Measurements from ENCODE around the gene PRUNE2.

PRUNE2 gene

DNA sequence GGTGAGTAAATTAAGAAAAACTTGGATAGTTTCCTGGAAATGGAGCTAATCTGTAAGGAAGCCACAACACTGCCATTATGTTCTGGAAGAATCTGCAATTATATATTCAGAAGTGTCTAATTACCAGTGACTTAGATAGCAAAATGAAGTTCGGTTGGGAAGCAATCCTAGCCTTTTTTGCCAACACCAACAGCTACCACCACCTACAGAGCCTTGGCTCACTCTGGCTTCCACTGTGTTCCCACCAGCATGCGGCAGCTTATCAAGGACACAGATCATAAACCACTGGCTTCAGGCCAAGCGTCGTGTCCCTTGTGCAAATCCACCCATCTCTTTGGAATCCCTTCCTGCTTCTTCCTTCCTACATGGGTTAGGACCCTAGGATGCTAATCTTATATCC, 259.7 kb downstream of the PRUNE2 start:
- TF ChIP-seq, protein P1, sequence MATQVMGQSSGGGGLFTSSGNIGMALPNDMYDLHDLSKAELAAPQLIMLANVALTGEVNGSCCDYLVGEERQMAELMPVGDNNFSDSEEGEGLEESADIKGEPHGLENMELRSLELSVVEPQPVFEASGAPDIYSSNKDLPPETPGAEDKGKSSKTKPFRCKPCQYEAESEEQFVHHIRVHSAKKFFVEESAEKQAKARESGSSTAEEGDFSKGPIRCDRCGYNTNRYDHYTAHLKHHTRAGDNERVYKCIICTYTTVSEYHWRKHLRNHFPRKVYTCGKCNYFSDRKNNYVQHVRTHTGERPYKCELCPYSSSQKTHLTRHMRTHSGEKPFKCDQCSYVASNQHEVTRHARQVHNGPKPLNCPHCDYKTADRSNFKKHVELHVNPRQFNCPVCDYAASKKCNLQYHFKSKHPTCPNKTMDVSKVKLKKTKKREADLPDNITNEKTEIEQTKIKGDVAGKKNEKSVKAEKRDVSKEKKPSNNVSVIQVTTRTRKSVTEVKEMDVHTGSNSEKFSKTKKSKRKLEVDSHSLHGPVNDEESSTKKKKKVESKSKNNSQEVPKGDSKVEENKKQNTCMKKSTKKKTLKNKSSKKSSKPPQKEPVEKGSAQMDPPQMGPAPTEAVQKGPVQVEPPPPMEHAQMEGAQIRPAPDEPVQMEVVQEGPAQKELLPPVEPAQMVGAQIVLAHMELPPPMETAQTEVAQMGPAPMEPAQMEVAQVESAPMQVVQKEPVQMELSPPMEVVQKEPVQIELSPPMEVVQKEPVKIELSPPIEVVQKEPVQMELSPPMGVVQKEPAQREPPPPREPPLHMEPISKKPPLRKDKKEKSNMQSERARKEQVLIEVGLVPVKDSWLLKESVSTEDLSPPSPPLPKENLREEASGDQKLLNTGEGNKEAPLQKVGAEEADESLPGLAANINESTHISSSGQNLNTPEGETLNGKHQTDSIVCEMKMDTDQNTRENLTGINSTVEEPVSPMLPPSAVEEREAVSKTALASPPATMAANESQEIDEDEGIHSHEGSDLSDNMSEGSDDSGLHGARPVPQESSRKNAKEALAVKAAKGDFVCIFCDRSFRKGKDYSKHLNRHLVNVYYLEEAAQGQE (IDR thresholded peaks at IDR 0.05; ENCODE audit: insufficient read depth in 1 of 2, low read depth in 2 of 2, low read length in 2 of 2): no peak
- no peak for TF ChIP-seq FOXP2 (optimal IDR thresholded peaks at IDR 0.05; ENCODE audit: borderline replicate concordance, extremely low read depth, extremely low read length, insufficient read depth)
- no peak for TF ChIP-seq POLR2AphosphoS5 (IDR thresholded peaks at IDR 0.05; ENCODE audit: low read depth, low read length)
- no peak for TF ChIP-seq SIN3A (IDR thresholded peaks at IDR 0.05; ENCODE audit: borderline replicate concordance, insufficient read depth, low read length)
- TF ChIP-seq TAF1 (IDR thresholded peaks at IDR 0.05; ENCODE audit: borderline replicate concordance, insufficient read depth, low read length): no peak

DNA sequence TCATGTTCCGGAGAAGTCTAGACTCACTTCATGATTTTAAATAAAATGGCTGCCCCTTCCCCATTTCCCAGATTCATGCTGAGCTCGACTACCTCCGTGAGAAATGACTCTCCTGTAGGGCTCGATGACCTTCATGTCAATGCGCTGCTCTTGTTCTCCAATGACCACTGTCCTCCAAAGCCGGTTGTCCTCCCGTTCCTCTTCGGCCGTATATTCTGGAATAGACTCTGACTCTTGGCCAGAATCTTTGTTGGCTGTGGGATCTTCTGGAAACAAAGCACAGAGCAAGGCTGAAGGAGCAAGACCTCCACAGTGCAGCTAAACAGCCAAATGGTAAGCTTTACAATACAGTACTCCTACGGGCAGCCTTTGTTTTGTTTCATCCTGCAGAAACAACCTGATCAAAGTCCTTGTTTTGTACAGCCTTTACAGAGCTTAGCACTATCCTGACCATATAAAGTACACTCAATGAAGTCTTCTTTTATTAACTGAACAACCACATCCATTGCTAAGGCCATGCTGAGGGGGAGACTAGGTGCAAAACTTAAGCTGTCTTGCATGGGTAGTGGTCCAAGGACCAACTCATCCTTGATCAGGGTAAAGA, 261.2 kb downstream of the PRUNE2 start:
- TF ChIP-seq POLR2AphosphoS5 (IDR thresholded peaks at IDR 0.05; ENCODE audit: low read depth, low read length) (no peak), TAF1 (IDR thresholded peaks at IDR 0.05; ENCODE audit: borderline replicate concordance, insufficient read depth, low read length) (no peak), SIN3A (IDR thresholded peaks at IDR 0.05; ENCODE audit: borderline replicate concordance, insufficient read depth, low read length) (no peak), FOXP2 (optimal IDR thresholded peaks at IDR 0.05; ENCODE audit: borderline replicate concordance, extremely low read depth, extremely low read length, insufficient read depth) (no peak)
- TF ChIP-seq, protein P1 (IDR thresholded peaks at IDR 0.05; ENCODE audit: insufficient read depth in 1 of 2, low read depth in 2 of 2, low read length in 2 of 2): no peak

DNA sequence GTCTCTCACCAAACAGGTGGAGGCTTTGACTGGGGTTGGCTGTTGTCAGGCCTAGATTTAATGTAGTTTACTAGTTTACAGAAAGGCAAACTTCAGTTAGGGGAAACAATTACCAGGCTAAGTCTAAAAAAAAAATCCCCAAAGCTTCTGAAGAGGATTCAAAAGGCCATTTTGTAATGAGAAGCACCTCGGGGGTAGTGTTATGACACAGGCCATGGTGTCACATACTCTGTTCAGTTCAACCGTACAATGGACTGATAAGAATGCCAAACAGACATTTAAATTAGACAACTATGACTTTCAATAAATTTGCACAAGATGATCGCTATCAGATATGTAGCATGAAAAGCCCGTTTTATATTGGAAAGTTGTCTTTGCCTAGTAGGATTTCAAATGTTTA, 261.7 kb downstream of the PRUNE2 start:
- TF ChIP-seq SIN3A (IDR thresholded peaks at IDR 0.05; ENCODE audit: borderline replicate concordance, insufficient read depth, low read length): no peak
- no peak for TF ChIP-seq FOXP2 (optimal IDR thresholded peaks at IDR 0.05; ENCODE audit: borderline replicate concordance, extremely low read depth, extremely low read length, insufficient read depth)
- TF ChIP-seq, protein P1 (IDR thresholded peaks at IDR 0.05; ENCODE audit: insufficient read depth in 1 of 2, low read depth in 2 of 2, low read length in 2 of 2): no peak
- TF ChIP-seq TAF1 (IDR thresholded peaks at IDR 0.05; ENCODE audit: borderline replicate concordance, insufficient read depth, low read length): no peak
- TF ChIP-seq POLR2AphosphoS5 (IDR thresholded peaks at IDR 0.05; ENCODE audit: low read depth, low read length): no peak

DNA sequence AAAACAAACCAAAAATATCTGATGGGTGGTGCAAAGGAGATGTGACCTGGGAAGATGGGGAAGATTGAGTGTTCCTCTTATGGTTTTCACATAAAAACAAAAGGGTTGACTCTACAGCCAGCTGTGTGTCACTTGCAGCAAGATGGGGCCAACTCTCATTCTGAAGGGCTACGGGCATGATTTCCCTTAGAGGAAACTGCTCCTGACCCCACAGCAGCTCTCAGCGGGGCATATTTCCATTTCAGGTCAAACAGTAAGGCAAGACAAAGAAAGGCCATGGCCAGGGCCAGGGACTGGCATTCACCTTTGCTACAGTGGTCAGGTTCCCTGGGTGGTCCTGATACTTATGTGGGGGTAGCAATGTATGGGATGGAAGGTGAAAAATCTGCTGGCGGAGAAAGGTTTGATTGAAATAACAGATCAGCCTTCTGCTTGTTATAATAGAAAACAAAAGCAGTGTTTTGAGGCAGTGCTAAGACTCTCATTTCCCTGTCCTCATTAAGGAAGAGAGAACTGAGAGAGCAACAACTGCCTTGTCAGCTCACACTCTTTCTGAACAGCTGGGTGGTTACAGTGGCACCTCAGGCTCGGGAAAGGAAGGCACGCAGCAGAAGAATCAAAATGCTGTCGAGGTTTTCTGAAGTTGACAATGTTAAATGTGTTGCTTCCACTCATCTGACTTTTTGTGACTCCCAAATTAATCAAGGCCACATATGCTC, 262.4 kb downstream of the PRUNE2 start:
- TF ChIP-seq, protein P1 (IDR thresholded peaks at IDR 0.05; ENCODE audit: insufficient read depth in 1 of 2, low read depth in 2 of 2, low read length in 2 of 2): no peak
